Stimulated activated naive CD8-positive, alpha-beta T cell treated with anti-CD3 and anti-CD28 coated beads, Interleukin-15, Interleukin-2, amounts not matched to agents 100 ng/mL and 50 ng/mL, for 24 hours (primary cell): ENCODE data around the gene PADI3.
"Not testable (repeated sequence)": the region's sequence is repeated elsewhere in the genome, so short reads cannot be mapped to it uniquely, and the experiment has no call there.

Experiments
- H3K27ac Mint-ChIP-seq: one replicate; pipeline ENCODE4 v1.8.0; 2021; ENCODE audit warnings: mild to moderate bottlenecking, mixed read lengths
- H3K27me3 Mint-ChIP-seq: one replicate; pipeline ENCODE4 v1.8.0; 2021; ENCODE audit warnings: mixed read lengths
- H3K36me3 Mint-ChIP-seq: one replicate; pipeline ENCODE4 v1.8.0; 2021; ENCODE audit warnings: low read depth, mixed read lengths
- H3K4me1 Mint-ChIP-seq: one replicate; pipeline ENCODE4 v1.8.0; 2021; ENCODE audit warnings: low read depth, mixed read lengths
- H3K4me3 Mint-ChIP-seq: one replicate; pipeline ENCODE4 v1.8.0; 2021; ENCODE audit warnings: mild to moderate bottlenecking, mixed read lengths
- H3K9me3 Mint-ChIP-seq: one replicate; pipeline ENCODE4 v1.8.0; 2021; ENCODE audit warnings: mixed read lengths

Gene PADI3

GRCh38 chr1:17228619-17229018, 20.3 kb upstream of the PADI3 start:
- Mint-ChIP-seq H3K9me3 (no peaks in the 10 kb centered on the region), H3K36me3 (no peaks in the 10 kb centered on the region), H3K27ac (no peak overlapping the region), H3K27me3 (peaks cover 4% of the 10 kb centered on the region), H3K4me3 (no peak overlapping the region), H3K4me1 (no peaks in the 10 kb centered on the region)

- H3K27ac Mint-ChIP-seq, result no peak overlapping the region
- H3K4me1 Mint-ChIP-seq, result no peaks in the 10 kb centered on the region
- no peaks in the 10 kb centered on the region for H3K36me3 Mint-ChIP-seq
- no peak overlapping the region for H3K4me3 Mint-ChIP-seq
- no peaks in the 10 kb centered on the region for H3K9me3 Mint-ChIP-seq
- H3K27me3 Mint-ChIP-seq, result peaks cover 4% of the 10 kb centered on the region
Observed at GRCh38 chr1:17229379-17229778, 19.5 kb upstream of the PADI3 start.

- H3K4me1 Mint-ChIP-seq, result no peaks in the 10 kb centered on the region
- H3K27me3 Mint-ChIP-seq, result peaks cover 4% of the 10 kb centered on the region
- H3K27ac Mint-ChIP-seq, result no peak overlapping the region
- H3K4me3 Mint-ChIP-seq, result no peak overlapping the region
- H3K36me3 Mint-ChIP-seq, result no peaks in the 10 kb centered on the region
- H3K9me3 Mint-ChIP-seq, result no peaks in the 10 kb centered on the region
Observed at GRCh38 chr1:17230106-17230505, 18.8 kb upstream of the PADI3 start.

GRCh38 chr1:17230671-17231310, 18.1 kb upstream of the PADI3 start:
- Mint-ChIP-seq H3K36me3 (no peaks in the 10 kb centered on the region), H3K27ac (no peak overlapping the region)

GRCh38 chr1:17232759-17233661, 15.9 kb upstream of the PADI3 start:
- Mint-ChIP-seq H3K9me3 (no peaks in the 10 kb centered on the region), H3K36me3 (no peaks in the 10 kb centered on the region), H3K4me1 (no peaks in the 10 kb centered on the region), H3K4me3 (no peak overlapping the region), H3K27me3 (peaks cover 8% of the 10 kb centered on the region), H3K27ac (no peak overlapping the region)

More at GRCh38 chr1:17230671-17231310, 18.1 kb upstream of the PADI3 start:
- Mint-ChIP-seq H3K4me3 (no peak overlapping the region), H3K27me3 (peaks cover 4% of the 10 kb centered on the region), H3K4me1 (no peaks in the 10 kb centered on the region), H3K9me3 (no peaks in the 10 kb centered on the region)

- no peak overlapping the region for H3K4me3 Mint-ChIP-seq
- no peak overlapping the region for H3K27ac Mint-ChIP-seq
Observed at GRCh38 chr1:17233675-17234320, 15.1 kb upstream of the PADI3 start.

GRCh38 chr1:17234405-17234804, 14.5 kb upstream of the PADI3 start:
- H3K4me3 Mint-ChIP-seq, result no peak overlapping the region
- H3K27me3 Mint-ChIP-seq, result peaks cover 8% of the 10 kb centered on the region
- H3K36me3 Mint-ChIP-seq, result no peaks in the 10 kb centered on the region
- H3K4me1 Mint-ChIP-seq, result no peaks in the 10 kb centered on the region
- H3K9me3 Mint-ChIP-seq, result no peaks in the 10 kb centered on the region
- no peak overlapping the region for H3K27ac Mint-ChIP-seq

More at GRCh38 chr1:17233675-17234320, 15.1 kb upstream of the PADI3 start:
- Mint-ChIP-seq H3K9me3 (no peaks in the 10 kb centered on the region), H3K4me1 (no peaks in the 10 kb centered on the region), H3K36me3 (no peaks in the 10 kb centered on the region), H3K27me3 (peaks cover 8% of the 10 kb centered on the region)

GRCh38 chr1:17235135-17235885, 13.6 kb upstream of the PADI3 start:
- no peaks in the 10 kb centered on the region for H3K4me1 Mint-ChIP-seq
- H3K9me3 Mint-ChIP-seq, result no peaks in the 10 kb centered on the region
- no peaks in the 10 kb centered on the region for H3K36me3 Mint-ChIP-seq
- peaks cover 8% of the 10 kb centered on the region for H3K27me3 Mint-ChIP-seq
- H3K4me3 Mint-ChIP-seq, result no peak overlapping the region
- H3K27ac Mint-ChIP-seq, result no peak overlapping the region

- no peaks in the 10 kb centered on the region for H3K36me3 Mint-ChIP-seq
- no peaks in the 10 kb centered on the region for H3K4me1 Mint-ChIP-seq
- no peak overlapping the region for H3K27ac Mint-ChIP-seq
- peaks cover 8% of the 10 kb centered on the region for H3K27me3 Mint-ChIP-seq
- no peak overlapping the region for H3K4me3 Mint-ChIP-seq
- H3K9me3 Mint-ChIP-seq, result no peaks in the 10 kb centered on the region
Observed at GRCh38 chr1:17236779-17237560, 11.9 kb upstream of the PADI3 start.

- Mint-ChIP-seq H3K9me3 (no peaks in the 10 kb centered on the region), H3K36me3 (no peaks in the 10 kb centered on the region), H3K27me3 (peaks cover 4% of the 10 kb centered on the region), H3K4me3 (no peak overlapping the region), H3K27ac (no peak overlapping the region), H3K4me1 (no peaks in the 10 kb centered on the region)
Observed at GRCh38 chr1:17237561-17237903, 11.4 kb upstream of the PADI3 start.

GRCh38 chr1:17239420-17239819, 9.5 kb upstream of the PADI3 start:
- Mint-ChIP-seq H3K36me3 (no peaks in the 10 kb centered on the region), H3K9me3 (no peaks in the 10 kb centered on the region), H3K27me3 (peaks cover 3% of the 10 kb centered on the region), H3K4me1 (no peaks in the 10 kb centered on the region), H3K27ac (no peak overlapping the region), H3K4me3 (no peak overlapping the region)

GRCh38 chr1:17241011-17241779, 7.7 kb upstream of the PADI3 start:
- H3K27me3 Mint-ChIP-seq, H3K4me3 Mint-ChIP-seq, H3K9me3 Mint-ChIP-seq, H3K4me1 Mint-ChIP-seq, H3K27ac Mint-ChIP-seq, H3K36me3 Mint-ChIP-seq: not testable (repeated sequence)

GRCh38 chr1:17241780-17242074, 7.2 kb upstream of the PADI3 start:
- H3K4me1 Mint-ChIP-seq, H3K9me3 Mint-ChIP-seq, H3K4me3 Mint-ChIP-seq, H3K27ac Mint-ChIP-seq, H3K27me3 Mint-ChIP-seq, H3K36me3 Mint-ChIP-seq: not testable (repeated sequence)

GRCh38 chr1:17243274-17243673, 5.6 kb upstream of the PADI3 start:
- Mint-ChIP-seq H3K36me3 (no peaks in the 10 kb centered on the region), H3K4me1 (no peaks in the 10 kb centered on the region), H3K27ac (no peak overlapping the region), H3K4me3 (no peak overlapping the region), H3K9me3 (no peaks in the 10 kb centered on the region), H3K27me3 (no peaks in the 10 kb centered on the region)
